Spinal cord (tissue), 10 donors: ENCODE data around the gene ATP6AP1. TPM values are rescaled to one million over a fixed set of nuclear protein-coding genes. Genes with fewer than 3 reads are reported as not detected.

ENCODE experiments used
- DNase-seq, 6 donors: peaks; one replicate each; pipeline versions ENCODE4 v3.0.0 to v3.0.0-alpha.2; 2013 to 2015; ENCODE audit warnings: low spot score in 6 of 6, low read depth in 4 of 6
- H3K27ac ChIP-seq: one replicate; pipeline ENCODE4 v1.5.1; 2013; ENCODE audit warnings: low read depth, low read length, control low read depth
- H3K27me3 ChIP-seq: one replicate; pipeline ENCODE4 v1.6.1; 2013; ENCODE audit warnings: low read length; ENCODE audit not compliant: control insufficient read depth, insufficient read depth
- H3K36me3 ChIP-seq: one replicate; pipeline ENCODE4 v1.6.1; 2013; ENCODE audit warnings: low read length; ENCODE audit not compliant: control insufficient read depth, insufficient read depth
- H3K4me1 ChIP-seq: one replicate; pipeline ENCODE4 v1.6.1; 2013; ENCODE audit warnings: low read length; ENCODE audit not compliant: control insufficient read depth, insufficient read depth
- H3K4me3 ChIP-seq: one replicate; pipeline ENCODE4 v1.5.1; 2013; ENCODE audit warnings: low read depth, low read length, control low read depth
- H3K9me3 ChIP-seq: one replicate; pipeline ENCODE4 v1.6.1; 2013; ENCODE audit warnings: low read length; ENCODE audit not compliant: control insufficient read depth, insufficient read depth
- WGBS: methylation state at CpG from one replicate; pipeline ENCODE4 v1.1.5; 2013; ENCODE audit warnings: missing lambda C conversion rate; ENCODE audit not compliant: insufficient coverage; 5-methylcytosine and 5-hydroxymethylcytosine counted together
- polyA plus RNA-seq, 2 donors: library from polyadenylated mRNA; unstranded; fragments of 120-200 nt; gene quantifications; one replicate each; pipeline ENCODE4 v1.2.1, GENCODE V29; 2013; ENCODE audit not compliant: insufficient read length in 2 of 2
- total RNA-seq, 2 donors: library from RNA; depleted of rRNA in 1 of 2; stranded (reverse); fragments of 120-200 nt in 1 of 2; fragments of >200 nt in 1 of 2; gene quantifications; one replicate each; pipeline versions ENCODE4 v1.2.3 to v1.2.4, GENCODE V29; 2013 to 2014
- donor health status: healthy.

Gene ATP6AP1
- total and polyA plus RNA-seq, 4 donors = 62.8 to 208 (median 141) TPM

DNA sequence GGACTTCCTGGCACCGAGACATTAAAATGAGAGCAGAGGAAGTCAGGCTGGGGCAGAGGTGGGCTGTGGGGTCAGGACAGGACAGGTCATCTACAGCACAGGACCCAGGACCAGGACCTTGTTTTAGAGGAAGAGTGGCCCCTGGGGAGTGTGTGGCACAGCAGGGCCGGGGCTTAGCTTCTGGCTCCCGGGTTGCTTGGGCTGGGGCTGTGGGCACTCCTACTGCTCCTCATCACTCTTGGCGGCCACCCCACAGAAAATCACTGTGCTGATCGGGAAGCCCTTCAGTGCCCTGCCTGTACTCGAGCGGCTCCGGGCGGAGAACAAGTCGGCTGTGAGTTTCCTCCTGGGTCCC lies 8.1 kb upstream of the ATP6AP1 start:
- Histone ChIP-seq H3K9me3 (no peaks in the 10 kb centered on the region), H3K27me3 (no peaks in the 10 kb centered on the region), H3K36me3 (peaks cover 34% of the 10 kb centered on the region), H3K4me3 (no peak overlapping the region), H3K27ac (no peak overlapping the region), H3K4me1 (peaks cover 8% of the 10 kb centered on the region)
- 87% methylated on average over 9 of the region's 10 CpGs for WGBS
- no peak for DNase-seq

DNA sequence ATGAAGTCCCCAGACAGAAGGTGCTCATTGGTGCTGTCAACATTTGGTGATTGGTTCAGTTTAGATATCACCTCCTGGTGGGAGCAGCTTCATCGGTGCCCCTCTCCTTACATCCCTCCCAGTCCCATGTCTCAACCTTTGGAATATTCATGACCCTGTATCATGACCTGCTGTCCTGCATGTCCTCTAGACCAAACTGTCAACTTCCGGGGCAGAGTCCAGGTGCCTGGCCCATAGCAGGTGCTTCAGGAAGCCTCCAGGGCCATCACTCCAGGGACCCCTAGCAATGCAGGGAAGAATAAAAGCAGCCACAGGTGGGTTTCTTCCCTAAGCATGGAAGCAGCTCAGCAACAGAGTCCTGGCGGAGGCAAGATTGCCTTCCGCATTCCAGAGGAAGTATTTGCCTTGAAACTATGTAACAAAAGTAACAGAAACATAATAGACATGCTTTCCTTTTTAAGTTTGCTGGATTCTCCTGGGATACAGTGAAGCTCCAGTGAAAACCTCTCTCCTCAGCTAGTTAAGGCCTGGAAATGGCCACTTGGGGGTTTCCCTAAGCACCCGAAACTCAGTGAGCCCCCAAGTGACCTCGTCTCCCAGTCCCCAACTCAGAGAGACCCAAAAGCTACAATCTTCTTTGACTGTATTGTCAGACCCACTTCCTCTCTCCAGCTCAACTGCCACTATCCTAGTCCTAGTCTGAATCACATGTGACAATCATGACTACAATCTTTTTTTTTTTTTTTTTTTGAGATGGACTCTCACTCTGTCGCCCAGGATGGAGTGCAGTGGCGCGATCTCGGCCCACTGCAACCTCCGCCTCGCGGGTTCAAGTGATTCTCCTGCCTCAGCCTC lies 1.3 kb upstream of the ATP6AP1 start:
- H3K27ac ChIP-seq = no peak overlapping the region

DNA sequence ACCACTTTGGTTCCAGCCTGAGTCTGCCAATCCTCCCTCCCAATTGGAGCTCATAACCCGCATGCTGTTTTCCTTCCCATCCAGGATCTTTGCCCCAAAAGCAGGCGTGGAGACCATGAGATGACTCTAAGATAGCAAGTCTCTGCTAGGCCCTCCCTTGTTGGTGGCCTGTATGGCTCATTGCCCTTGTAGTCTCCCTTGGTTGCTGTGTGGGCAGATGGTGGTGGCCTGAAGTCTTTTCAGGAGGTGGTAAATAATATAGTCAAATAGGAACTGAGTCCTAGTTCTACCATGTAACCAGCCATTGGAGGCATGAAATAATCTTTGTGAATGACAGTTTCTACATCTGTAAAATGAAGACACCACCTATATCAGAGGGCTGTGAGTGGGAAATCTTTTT lies 1.2 kb downstream of the ATP6AP1 start:
- Histone ChIP-seq H3K4me3 (no peak overlapping the region), H3K27me3 (no peaks in the 10 kb centered on the region), H3K4me1 (peaks cover 21% of the 10 kb centered on the region), H3K36me3 (peaks cover 40% of the 10 kb centered on the region), H3K9me3 (peaks cover 3% of the 10 kb centered on the region), H3K27ac (no peak overlapping the region)
- no peak for DNase-seq
- WGBS = 88% methylated on average over 2 of the region's 2 CpGs

More for the DNA sequence above, 1.3 kb upstream of the ATP6AP1 start:
- no peaks in the 10 kb centered on the region for H3K27me3 ChIP-seq
- 92% methylated on average over 10 of the region's 13 CpGs for WGBS
- no peak for DNase-seq
- H3K4me1 ChIP-seq = peaks cover 17% of the 10 kb centered on the region
- peaks cover 16% of the 10 kb centered on the region for H3K36me3 ChIP-seq
- no peak overlapping the region for H3K4me3 ChIP-seq
- H3K9me3 ChIP-seq = peaks cover 2% of the 10 kb centered on the region

DNA sequence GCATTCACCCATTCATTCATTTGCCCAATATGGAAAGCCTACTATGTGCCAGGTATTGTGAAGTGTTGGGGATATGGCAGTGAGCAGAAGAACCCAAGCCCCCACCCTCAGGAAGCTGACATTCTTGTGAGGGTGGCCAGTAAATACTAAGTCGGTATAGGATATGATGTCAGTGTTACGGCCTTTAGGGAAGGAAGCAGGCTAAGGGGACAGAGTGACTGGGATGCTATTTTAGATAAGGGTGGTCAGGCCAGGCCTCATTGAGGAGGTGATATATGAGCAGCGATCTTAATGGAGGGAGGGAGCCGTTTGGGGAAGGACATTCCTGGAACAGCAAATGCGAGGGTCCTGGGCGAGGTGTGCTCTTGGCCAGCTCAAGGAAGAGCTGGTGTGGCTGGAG lies 2.0 kb downstream of the ATP6AP1 start:
- H3K27me3 ChIP-seq = no peaks in the 10 kb centered on the region
- H3K27ac ChIP-seq = no peak overlapping the region
- peaks cover 24% of the 10 kb centered on the region for H3K4me1 ChIP-seq
- H3K9me3 ChIP-seq = peaks cover 5% of the 10 kb centered on the region
- DNase-seq = no peak
- peaks cover 47% of the 10 kb centered on the region for H3K36me3 ChIP-seq
- 79% methylated on average over 6 of the region's 6 CpGs for WGBS
- no peak overlapping the region for H3K4me3 ChIP-seq

DNA sequence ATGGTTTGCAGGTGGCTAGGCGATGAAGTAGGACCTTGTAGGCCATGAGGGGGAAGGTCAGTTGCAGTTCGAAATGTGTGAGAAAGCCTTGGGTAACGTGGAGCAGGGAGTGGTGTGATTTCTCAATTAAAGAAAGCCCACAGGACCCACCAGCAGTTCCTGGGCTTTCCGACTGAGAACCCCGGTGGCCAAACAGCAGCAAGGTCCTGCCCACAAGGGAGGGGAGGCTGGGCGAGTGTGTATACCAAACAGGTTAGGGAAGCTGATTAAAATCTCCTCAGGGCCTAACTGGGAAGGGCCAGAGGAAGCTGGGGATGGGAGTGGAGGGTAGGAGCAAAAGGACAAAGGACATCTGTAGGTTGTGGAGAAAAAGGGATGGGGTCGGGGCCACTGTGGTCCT lies 2.4 kb downstream of the ATP6AP1 start:
- Histone ChIP-seq H3K4me3 (no peak overlapping the region), H3K27ac (no peak overlapping the region), H3K4me1 (peaks cover 28% of the 10 kb centered on the region), H3K9me3 (peaks cover 5% of the 10 kb centered on the region), H3K36me3 (peaks cover 52% of the 10 kb centered on the region), H3K27me3 (no peaks in the 10 kb centered on the region)
- no peak for DNase-seq
- WGBS = 70% methylated on average over 7 of the region's 7 CpGs

DNA sequence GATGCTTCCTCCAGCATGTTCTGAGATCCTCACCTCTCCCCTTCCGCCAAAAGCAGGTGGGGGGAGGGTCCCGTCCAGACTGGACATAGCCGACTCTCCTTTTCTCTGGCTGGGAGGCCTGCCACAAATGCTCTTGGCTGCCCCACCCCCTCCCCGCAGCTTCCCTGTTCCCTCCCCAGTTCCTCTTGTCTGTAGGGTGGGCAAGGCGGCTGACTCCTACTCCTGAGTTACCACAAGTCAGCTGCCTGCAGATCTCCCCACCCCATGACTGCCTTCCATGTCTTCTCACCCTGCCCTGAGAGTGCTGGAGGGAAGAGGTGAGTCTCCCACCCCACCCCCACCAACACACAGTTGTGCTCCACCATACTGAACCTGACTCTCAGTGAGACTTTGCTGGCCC lies 2.9 kb downstream of the ATP6AP1 start:
- no peaks in the 10 kb centered on the region for H3K27me3 ChIP-seq
- peaks cover 52% of the 10 kb centered on the region for H3K36me3 ChIP-seq
- 67% methylated on average over 1 of the region's 5 CpGs for WGBS
- no peak overlapping the region for H3K4me3 ChIP-seq
- no peak overlapping the region for H3K27ac ChIP-seq
- H3K4me1 ChIP-seq = peaks cover 32% of the 10 kb centered on the region
- no peak for DNase-seq
- peaks cover 5% of the 10 kb centered on the region for H3K9me3 ChIP-seq

DNA sequence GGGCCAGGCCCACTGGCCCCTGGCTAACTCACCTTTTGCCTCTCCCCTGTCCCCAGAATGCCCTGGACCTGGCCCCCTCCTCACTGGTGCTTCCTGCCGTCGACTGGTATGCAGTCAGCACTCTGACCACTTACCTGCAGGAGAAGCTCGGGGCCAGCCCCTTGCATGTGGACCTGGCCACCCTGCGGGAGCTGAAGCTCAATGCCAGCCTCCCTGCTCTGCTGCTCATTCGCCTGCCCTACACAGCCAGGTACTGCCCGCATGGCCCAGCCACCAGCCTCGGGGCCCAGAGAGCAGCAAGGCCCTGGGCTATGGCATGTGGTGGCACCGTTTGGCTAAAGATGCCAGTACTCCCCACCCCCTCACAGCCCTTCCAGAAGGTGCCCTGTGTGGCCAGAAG lies 3.7 kb downstream of the ATP6AP1 start:
- peaks cover 5% of the 10 kb centered on the region for H3K9me3 ChIP-seq
- 77% methylated on average over 6 of the region's 8 CpGs for WGBS
- no peak overlapping the region for H3K27ac ChIP-seq

DNA sequence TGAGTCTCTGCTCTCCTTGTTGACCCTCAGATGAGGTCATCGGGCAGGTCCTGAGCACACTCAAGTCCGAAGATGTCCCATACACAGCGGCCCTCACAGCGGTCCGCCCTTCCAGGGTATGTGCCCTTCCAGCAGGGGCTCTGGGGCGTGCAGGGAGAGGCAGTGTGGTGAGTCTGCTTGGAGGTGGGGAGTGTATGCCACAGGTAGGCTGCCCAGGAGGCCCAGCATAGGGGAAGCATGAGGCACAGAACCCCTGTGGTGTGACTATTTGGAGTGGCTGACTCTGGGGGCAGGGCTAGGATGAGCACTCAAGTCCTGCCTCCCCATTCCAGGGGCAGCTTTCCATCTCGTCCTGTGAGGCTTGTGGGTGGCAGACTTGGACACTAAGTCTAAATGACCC lies 5.1 kb downstream of the ATP6AP1 start:
- Histone ChIP-seq H3K9me3 (peaks cover 5% of the 10 kb centered on the region), H3K36me3 (peaks cover 56% of the 10 kb centered on the region), H3K27ac (no peak overlapping the region), H3K27me3 (no peaks in the 10 kb centered on the region), H3K4me3 (no peak overlapping the region), H3K4me1 (peaks cover 33% of the 10 kb centered on the region)
- 73% methylated on average over 7 of the region's 7 CpGs for WGBS
- DNase-seq = no peak

More for the DNA sequence above, 3.7 kb downstream of the ATP6AP1 start:
- H3K4me3 ChIP-seq = no peak overlapping the region
- H3K4me1 ChIP-seq = peaks cover 33% of the 10 kb centered on the region
- DNase-seq = no peak
- H3K27me3 ChIP-seq = no peaks in the 10 kb centered on the region
- H3K36me3 ChIP-seq = peaks cover 52% of the 10 kb centered on the region

DNA sequence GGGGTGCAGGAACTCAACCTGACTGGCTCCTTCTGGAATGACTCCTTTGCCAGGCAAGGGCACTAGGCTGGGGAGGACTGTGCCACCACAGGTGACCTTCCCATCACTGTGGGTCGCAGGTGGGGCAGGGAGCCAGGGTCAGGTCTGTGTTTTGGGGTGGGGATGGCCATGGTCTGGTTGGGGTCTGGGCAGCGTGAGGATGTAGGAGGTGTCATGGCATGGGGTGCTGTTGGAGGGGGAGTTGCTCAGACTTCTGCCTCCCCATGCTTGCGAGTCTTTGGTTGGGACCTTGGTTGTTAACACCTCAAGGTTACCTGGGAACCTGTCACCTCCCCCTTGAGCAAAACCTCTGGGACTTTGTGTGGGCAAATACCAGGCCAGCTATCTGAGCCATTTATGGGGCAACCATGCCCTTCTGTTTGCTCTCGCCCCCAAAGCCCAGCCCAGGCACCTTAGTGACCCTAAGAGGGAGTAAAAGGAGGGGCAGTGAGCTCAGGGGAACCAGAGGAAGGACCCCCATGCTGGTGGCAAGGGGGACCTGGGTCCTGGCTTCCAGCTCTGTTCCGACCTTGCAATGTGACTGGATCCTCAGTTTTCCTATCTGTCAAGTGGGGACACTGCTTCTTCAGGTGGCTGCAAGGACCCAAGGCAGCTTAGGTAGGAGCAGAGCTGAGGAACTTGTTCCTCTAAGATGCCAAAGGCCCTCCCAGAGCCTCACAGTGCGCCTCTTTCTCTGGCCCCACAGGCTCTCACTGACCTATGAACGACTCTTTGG lies 6.1 kb downstream of the ATP6AP1 start:
- WGBS = 75% methylated on average over 5 of the region's 7 CpGs
- peaks cover 3% of the 10 kb centered on the region for H3K9me3 ChIP-seq
- H3K36me3 ChIP-seq = peaks cover 62% of the 10 kb centered on the region

More for the DNA sequence above, 6.1 kb downstream of the ATP6AP1 start:
- peaks cover 37% of the 10 kb centered on the region for H3K4me1 ChIP-seq
- H3K4me3 ChIP-seq = no peak overlapping the region
- no peak overlapping the region for H3K27ac ChIP-seq
- H3K27me3 ChIP-seq = no peaks in the 10 kb centered on the region
- no peak for DNase-seq
